ENCODE results near the gene ZNF691.
A peak's percentile ranks its signal among the peaks of the same experiment; 100 is the strongest.
"Not testable (repeated sequence)": the region's sequence is repeated elsewhere in the genome, so short reads cannot be mapped to it uniquely, and the experiment has no call there.

ZNF691 gene

GRCh38 chr1:42833981-42834380 is 12.4 kb upstream of the ZNF691 start:
- no peak for DNase-seq

- no peak for DNase-seq
These were observed 11.6 kb upstream of the ZNF691 start for GRCh38 chr1:42834803-42835202.

- no peak for DNase-seq
These were observed 11.0 kb upstream of the ZNF691 start for GRCh38 chr1:42835422-42835821.

- DNase-seq: no peak
These were observed 8.7 kb upstream of the ZNF691 start for GRCh38 chr1:42837709-42838108.

GRCh38 chr1:42838482-42839190 is 7.8 kb upstream of the ZNF691 start:
- DNase-seq: no peak

- DNase-seq: no peak
These were observed 5.4 kb upstream of the ZNF691 start for GRCh38 chr1:42841010-42841409.

GRCh38 chr1:42841440-42842147 is 4.8 kb upstream of the ZNF691 start:
- DNase-seq: no peak

DNA sequence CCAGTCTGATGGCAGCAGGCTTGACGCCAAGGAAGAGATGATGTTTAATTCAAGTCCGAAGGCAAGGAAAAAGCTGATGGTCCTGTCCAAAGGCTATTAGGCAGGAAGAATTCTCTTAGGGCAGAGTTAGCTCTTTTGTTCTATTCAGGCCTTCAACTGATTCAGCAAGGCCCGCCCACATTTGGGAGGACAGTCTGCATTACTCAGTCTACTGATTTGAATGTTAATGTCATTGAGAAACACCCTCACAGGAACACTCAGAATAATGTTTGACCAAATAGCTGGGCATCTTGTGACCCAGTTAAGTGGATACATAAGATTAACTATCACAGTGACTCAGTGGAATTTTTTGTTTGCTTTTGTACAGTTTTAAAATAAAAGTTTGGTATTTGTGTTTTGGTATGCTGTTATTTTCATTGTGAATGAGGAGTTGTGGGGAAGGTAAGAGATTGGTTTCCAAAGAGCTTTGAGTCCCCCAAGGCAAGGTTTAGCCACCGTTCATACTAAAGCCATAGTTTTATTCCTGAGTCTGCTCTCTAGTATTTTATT is 1.7 kb upstream of the ZNF691 start:
- DNase-seq: no peak

GRCh38 chr1:42845193-42845592 is 1.2 kb upstream of the ZNF691 start:
- DNase-seq: no peak

- DNase-seq: no peak
These were observed 552 bp upstream of the ZNF691 start for GRCh38 chr1:42845866-42846256.

GRCh38 chr1:42847111-42847595 is 740 bp downstream of the ZNF691 start:
- no peak for DNase-seq

GRCh38 chr1:42847721-42848460 is 1.5 kb downstream of the ZNF691 start:
- no peak for DNase-seq

DNA sequence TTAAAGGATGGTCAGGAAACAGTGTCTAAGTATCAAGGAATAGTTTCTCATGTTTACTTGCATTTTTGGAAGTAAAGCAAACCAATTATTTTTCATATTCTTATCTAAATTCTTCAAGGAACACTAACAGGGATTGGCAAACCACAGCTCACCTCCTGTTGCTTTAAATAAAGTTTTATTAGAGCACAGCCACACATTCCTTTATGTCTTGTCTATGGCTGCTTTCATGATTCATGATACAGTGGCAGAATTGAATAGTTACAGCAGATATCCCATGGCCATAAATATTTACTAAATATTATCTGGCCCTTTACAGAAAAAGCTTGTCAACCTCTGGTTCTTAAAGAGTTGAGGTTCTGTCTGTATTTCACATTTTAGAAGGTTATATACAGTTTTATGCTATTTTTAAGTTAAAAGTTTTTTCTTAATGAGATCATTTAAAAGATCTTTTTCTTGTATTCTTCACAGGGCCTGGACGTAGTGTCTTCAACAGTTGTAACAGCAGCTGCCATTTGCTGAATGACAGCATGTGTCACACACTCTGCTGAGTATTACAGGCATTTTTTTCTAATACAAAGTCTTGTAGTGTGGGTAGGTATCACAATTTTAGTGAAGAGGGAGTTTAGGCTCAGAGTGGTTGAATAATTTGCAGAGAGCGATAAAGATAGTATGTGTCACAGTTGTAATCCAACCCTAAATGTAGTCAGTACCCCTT is 2.6 kb downstream of the ZNF691 start:
- no peak for DNase-seq

GRCh38 chr1:42849944-42850343 is 3.5 kb downstream of the ZNF691 start:
- no peak for DNase-seq

- DNase-seq: peak in 1 of 2 donors; percentile 1
These were observed 5.0 kb downstream of the ZNF691 start for GRCh38 chr1:42851420-42851819.

GRCh38 chr1:42851960-42852607 is 5.7 kb downstream of the ZNF691 start:
- no peak for DNase-seq

GRCh38 chr1:42852608-42852980 is 6.2 kb downstream of the ZNF691 start:
- no peak for DNase-seq

DNA sequence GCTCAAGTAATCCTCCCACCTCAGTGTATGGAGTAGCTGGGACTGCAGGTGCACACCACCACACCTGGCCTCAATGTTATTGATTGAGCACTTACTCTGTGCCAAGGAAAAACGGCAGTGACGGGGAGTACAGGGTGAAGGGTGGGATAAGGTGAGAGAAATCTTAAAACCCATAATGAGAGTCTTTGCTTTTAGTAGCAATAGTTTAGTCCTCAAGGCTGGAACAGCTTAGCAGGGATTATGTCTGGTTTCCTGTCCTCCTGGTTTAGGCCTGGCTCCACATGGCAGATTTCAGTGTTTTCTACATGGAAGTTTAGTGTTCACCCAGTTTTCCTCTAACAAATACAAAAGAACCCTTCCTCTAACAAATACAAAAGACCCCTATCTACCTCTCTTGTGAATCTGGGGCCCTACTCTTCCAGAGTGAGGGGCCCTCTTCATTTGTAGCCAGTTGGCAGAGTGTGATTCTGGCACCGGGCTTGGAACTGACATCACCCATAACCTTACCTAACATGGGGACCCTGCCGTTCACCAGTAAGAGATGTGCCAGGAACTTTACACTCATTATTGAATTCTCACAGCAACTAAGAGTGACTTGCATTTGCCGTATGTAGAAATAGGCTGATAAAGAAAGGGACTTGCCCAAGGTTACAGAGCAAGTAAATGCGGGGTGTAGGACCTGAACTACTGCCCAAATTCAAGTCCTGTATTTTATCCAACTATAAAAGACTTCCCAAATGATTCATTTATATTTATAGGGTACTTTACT is 6.9 kb downstream of the ZNF691 start:
- DNase-seq: no peak

- DNase-seq: not testable (repeated sequence)
These were observed 10.1 kb downstream of the ZNF691 start for GRCh38 chr1:42856554-42856953.

GRCh38 chr1:42859366-42859765 is 13.0 kb downstream of the ZNF691 start:
- DNase-seq: not testable (repeated sequence)

GRCh38 chr1:42860339-42861013 is 14.1 kb downstream of the ZNF691 start:
- DNase-seq: no peak

Data from CD4-positive, alpha-beta T cell treated with Interleukin-1 beta for 1 hour (primary cell).